Sciatic nerve (tissue), 2 donors: ENCODE results near the gene NR3C1. TPM values are rescaled to one million over a fixed set of nuclear protein-coding genes. Genes with fewer than 3 reads are reported as not detected.

Experiments used
- ATAC-seq: fragments of 200-7000 bp; cut with Tn5 transposase; one replicate; pipeline ENCODE4 v1.9.1; 2020; ENCODE audit warnings: mild to moderate bottlenecking, moderate library complexity
- DNase-seq: peaks from one replicate; pipeline ENCODE4 v3.0.0-alpha.2; 2020; ENCODE audit warnings: low spot score
- intact Hi-C: fragments of 100-400 bp; cut with DNase I; formaldehyde crosslinking; loops from one replicate; pipeline ENCODE4 v1.14.2; 2022
- total RNA-seq: library from RNA; stranded (reverse); fragmentation: NEBNext Ultra II Directional; extraction: Animal tissue kit (Norgen Biotek cat#: 25700); gene quantifications from one replicate; pipeline ENCODE4 v1.2.1, GENCODE V29; 2021
- donor health status: DM: no; HTN: no; CAD: no.
- donor health status: DM: no; HTN: no; CAD: no.

The NR3C1 gene
- total RNA-seq, 1 donor from 2014 or later, result 148 TPM

- no peak for ATAC-seq
- intact Hi-C loops, result loop anchor here (10.0 kb wide), 2 partner anchors 423 to 477 kb away; no protein-coding TSS in a partner anchor
- no peak for DNase-seq
Measured at GRCh38 chr5:143402017-143402552, 1.4 kb downstream of the NR3C1 start.

- DNase-seq (no peak), ATAC-seq (no peak)
- intact Hi-C loops, result loop anchor here (10.0 kb wide), 2 partner anchors 423 to 477 kb away; no protein-coding TSS in a partner anchor
Measured at GRCh38 chr5:143401227-143402016, 2.1 kb downstream of the NR3C1 start.

- no peak for ATAC-seq
- DNase-seq, result peak; percentile 58
- intact Hi-C loops, result loop anchor here (10.0 kb wide), 2 partner anchors 424 to 476 kb away; no protein-coding TSS in a partner anchor
Measured at GRCh38 chr5:143400541-143401226, 2.8 kb downstream of the NR3C1 start.

- ATAC-seq (no peak), DNase-seq (no peak)
- intact Hi-C loops, result loop anchor here (10.0 kb wide), 2 partner anchors 425 to 475 kb away; no protein-coding TSS in a partner anchor
Measured at GRCh38 chr5:143399616-143400540, 3.6 kb downstream of the NR3C1 start.

- DNase-seq, result no peak
- intact Hi-C loops, result no loop called here
- no peak for ATAC-seq
Measured at GRCh38 chr5:143398451-143399237, 4.8 kb downstream of the NR3C1 start.

GRCh38 chr5:143398053-143398355, 5.5 kb downstream of the NR3C1 start:
- DNase-seq, result no peak
- intact Hi-C loops, result no loop called here
- ATAC-seq, result no peak

- intact Hi-C loops, result no loop called here
- no peak for DNase-seq
- ATAC-seq, result no peak
Measured at GRCh38 chr5:143397302-143398052, 6.0 kb downstream of the NR3C1 start.

- ATAC-seq (no peak), DNase-seq (no peak)
- intact Hi-C loops, result no loop called here
Measured at GRCh38 chr5:143396353-143396940, 7.0 kb downstream of the NR3C1 start.

GRCh38 chr5:143395638-143396352, 7.7 kb downstream of the NR3C1 start:
- ATAC-seq (no peak), DNase-seq (no peak)
- intact Hi-C loops, result no loop called here

- DNase-seq, result no peak
- peak; percentile 71 for ATAC-seq
- intact Hi-C loops, result no loop called here
Measured at GRCh38 chr5:143393524-143393923, 10.0 kb downstream of the NR3C1 start.

GRCh38 chr5:143390941-143391340, 12.5 kb downstream of the NR3C1 start:
- no peak for DNase-seq
- intact Hi-C loops, result no loop called here

GRCh38 chr5:143390258-143390657, 13.2 kb downstream of the NR3C1 start:
- DNase-seq (no peak), ATAC-seq (no peak)
- intact Hi-C loops, result no loop called here

More at GRCh38 chr5:143390941-143391340, 12.5 kb downstream of the NR3C1 start:
- ATAC-seq, result no peak

- no peak for DNase-seq
- intact Hi-C loops, result no loop called here
- ATAC-seq, result no peak
Measured at GRCh38 chr5:143386725-143387124, 16.8 kb downstream of the NR3C1 start.

- ATAC-seq (no peak), DNase-seq (no peak)
- intact Hi-C loops, result no loop called here
Measured at GRCh38 chr5:143384865-143385657, 18.4 kb downstream of the NR3C1 start.

GRCh38 chr5:143383988-143384387, 19.5 kb downstream of the NR3C1 start:
- no peak for ATAC-seq
- intact Hi-C loops, result no loop called here
- DNase-seq, result no peak

- no peak for DNase-seq
- intact Hi-C loops, result no loop called here
Measured at GRCh38 chr5:143379606-143380005, 23.9 kb downstream of the NR3C1 start.

More at GRCh38 chr5:143379606-143380005, 23.9 kb downstream of the NR3C1 start:
- no peak for ATAC-seq
